ENCODE results near the gene CRTAC1.

CRTAC1 gene

GRCh38 chr10:97831259-97831658 is 199.2 kb downstream of the CRTAC1 start:
- no peak for DNase-seq

- DNase-seq: no peak
Measured at GRCh38 chr10:97830064-97830463, 200.4 kb downstream of the CRTAC1 start.

- DNase-seq: no peak
Measured at GRCh38 chr10:97828721-97829120, 201.7 kb downstream of the CRTAC1 start.

GRCh38 chr10:97827702-97828291 is 202.6 kb downstream of the CRTAC1 start:
- DNase-seq: no peak

GRCh38 chr10:97826892-97827291 is 203.5 kb downstream of the CRTAC1 start:
- DNase-seq: no peak

- no peak for DNase-seq
Measured at GRCh38 chr10:97825020-97825760, 205.2 kb downstream of the CRTAC1 start.

- no peak for DNase-seq
Measured at GRCh38 chr10:97823734-97824133, 206.7 kb downstream of the CRTAC1 start.

- DNase-seq: no peak
Measured at GRCh38 chr10:97822261-97822687, 208.1 kb downstream of the CRTAC1 start.

- DNase-seq: no peak
Measured at GRCh38 chr10:97821308-97822038, 208.9 kb downstream of the CRTAC1 start.

- no peak for DNase-seq
Measured at GRCh38 chr10:97820096-97820704, 210.2 kb downstream of the CRTAC1 start.

- DNase-seq: no peak
Measured at GRCh38 chr10:97818572-97818971, 211.8 kb downstream of the CRTAC1 start.

- no peak for DNase-seq
Measured at GRCh38 chr10:97816609-97817008, 213.8 kb downstream of the CRTAC1 start.
